Choroid plexus epithelial cell (primary cell): ENCODE results near the gene RCAN3.
"Not testable (repeated sequence)": the region's sequence is repeated elsewhere in the genome, so short reads cannot be mapped to it uniquely, and the experiment has no call there.

Source experiments
- DNase-seq: peaks from one replicate; pipeline ENCODE4 v3.0.0-alpha.2; 2010; ENCODE audit warnings: low read depth
- H3K4me3 ChIP-seq: 2 replicates; pipeline ENCODE4 v1.5.1; 2011; ENCODE audit warnings: low read depth, mild to moderate bottlenecking, control low read depth, low read length, moderate library complexity
- CTCF ChIP-seq: conservative IDR thresholded peaks from 2 replicates; pipeline ENCODE4 v1.5.1; 2011; ENCODE audit warnings: low read depth, mild to moderate bottlenecking, control low read depth, inconsistent platforms, low read length, moderate library complexity

Gene RCAN3

GRCh38 chr1:24484199-24484598, 18.4 kb upstream of the RCAN3 start:
- no peak overlapping the region for H3K4me3 ChIP-seq
- no peak for DNase-seq
- TF ChIP-seq CTCF = no peak

DNA sequence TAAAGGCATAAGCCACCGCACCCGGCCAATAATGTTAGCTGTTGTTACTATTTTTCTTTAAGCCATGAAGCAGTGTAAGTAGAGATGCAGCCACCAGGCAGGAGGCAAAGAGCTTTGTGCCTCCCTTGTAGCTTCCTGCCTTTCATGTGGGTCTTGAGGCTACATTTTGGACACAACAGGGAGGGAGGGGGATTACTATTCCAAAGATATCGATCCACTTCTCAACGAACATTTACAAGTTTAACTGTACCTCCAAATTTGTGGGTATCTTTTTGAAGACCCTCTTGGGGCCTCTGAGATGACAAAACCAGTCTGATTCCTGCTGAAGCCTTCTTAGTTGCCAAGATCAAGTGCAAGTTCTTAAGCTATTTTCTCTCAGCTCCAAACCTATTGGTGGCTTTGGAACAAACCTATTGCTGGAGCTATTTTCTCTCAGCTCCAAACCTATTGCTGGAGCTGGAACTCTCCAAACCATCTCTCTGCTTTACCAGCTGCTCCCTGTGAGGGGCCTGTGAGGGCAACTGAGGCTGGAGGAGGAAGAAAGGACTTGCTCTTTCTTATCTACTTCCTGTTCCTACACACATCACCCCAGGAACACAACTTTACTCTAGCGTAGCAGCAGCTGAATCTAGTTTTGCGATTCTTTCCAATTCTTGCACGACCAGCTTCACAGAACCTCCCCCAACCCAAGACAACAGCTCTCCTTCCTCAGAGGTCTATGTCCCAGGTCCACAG, 16.1 kb upstream of the RCAN3 start:
- no peak for TF ChIP-seq CTCF
- no peak for DNase-seq
- H3K4me3 ChIP-seq = no peak overlapping the region

- no peak for TF ChIP-seq CTCF
- DNase-seq = no peak
- no peak overlapping the region for H3K4me3 ChIP-seq
Observed at GRCh38 chr1:24487455-24487854, 15.2 kb upstream of the RCAN3 start.

- DNase-seq, H3K4me3 ChIP-seq: not testable (repeated sequence)
Observed at GRCh38 chr1:24488159-24488558, 14.5 kb upstream of the RCAN3 start.

DNA sequence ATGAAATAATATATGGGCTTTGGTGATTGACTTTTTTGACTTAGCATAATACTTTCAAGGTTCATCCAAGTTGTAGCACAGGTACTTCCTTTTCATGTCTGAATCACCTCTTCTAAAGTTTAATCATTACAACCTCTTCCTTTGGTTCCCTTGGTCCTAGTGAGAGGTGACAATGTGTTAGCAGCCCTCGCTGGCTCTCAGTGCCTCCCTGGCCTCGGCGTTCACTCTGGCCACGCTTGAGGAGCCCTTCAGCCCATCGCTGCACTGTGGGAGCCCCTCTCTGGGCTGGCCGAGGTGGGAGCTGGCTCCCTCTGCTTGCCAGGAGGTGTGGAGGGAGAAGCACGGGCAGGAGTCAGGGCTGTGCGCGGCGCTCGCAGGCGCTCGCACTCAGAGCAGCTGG, 13.0 kb upstream of the RCAN3 start:
- no peak overlapping the region for H3K4me3 ChIP-seq
- DNase-seq = no peak
- TF ChIP-seq CTCF = no peak

- no peak overlapping the region for H3K4me3 ChIP-seq
- no peak for DNase-seq
- TF ChIP-seq CTCF = no peak
Observed at GRCh38 chr1:24490101-24490781, 12.4 kb upstream of the RCAN3 start.

- no peak for TF ChIP-seq CTCF
- DNase-seq = peak; percentile 21
- no peak overlapping the region for H3K4me3 ChIP-seq
Observed at GRCh38 chr1:24491577-24492360, 10.9 kb upstream of the RCAN3 start.

DNA sequence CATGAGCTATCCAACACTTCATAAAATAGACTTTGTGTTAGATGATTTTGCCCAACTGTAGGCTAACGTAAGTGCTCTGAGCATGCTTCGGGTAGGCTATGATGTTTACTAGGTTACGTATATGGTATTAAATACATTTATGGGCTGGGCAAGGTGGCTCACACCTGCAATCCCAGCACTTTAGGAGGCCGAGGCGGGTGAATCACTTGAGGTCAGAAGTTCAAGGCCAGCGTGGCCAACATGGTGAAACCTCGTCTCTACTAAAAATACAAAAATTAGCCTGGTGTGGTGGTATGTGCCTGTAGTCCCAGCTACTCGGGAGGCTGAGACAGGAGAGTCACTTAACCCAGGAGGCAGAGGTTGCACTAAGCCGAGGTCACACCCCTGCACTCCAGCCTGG, 9.7 kb upstream of the RCAN3 start:
- not testable (repeated sequence) for H3K4me3 ChIP-seq, DNase-seq
